Measurements from ENCODE around the gene KIF3B. TPM values are rescaled to one million over a fixed set of nuclear protein-coding genes. Genes with fewer than 3 reads are reported as not detected.

KIF3B gene
- total and polyA plus RNA-seq, 2 of the 13 experiments (the other 11 are each of a cell fraction or from before 2014, with no cell fraction given), result 23.6 to 28.8 TPM

DNA sequence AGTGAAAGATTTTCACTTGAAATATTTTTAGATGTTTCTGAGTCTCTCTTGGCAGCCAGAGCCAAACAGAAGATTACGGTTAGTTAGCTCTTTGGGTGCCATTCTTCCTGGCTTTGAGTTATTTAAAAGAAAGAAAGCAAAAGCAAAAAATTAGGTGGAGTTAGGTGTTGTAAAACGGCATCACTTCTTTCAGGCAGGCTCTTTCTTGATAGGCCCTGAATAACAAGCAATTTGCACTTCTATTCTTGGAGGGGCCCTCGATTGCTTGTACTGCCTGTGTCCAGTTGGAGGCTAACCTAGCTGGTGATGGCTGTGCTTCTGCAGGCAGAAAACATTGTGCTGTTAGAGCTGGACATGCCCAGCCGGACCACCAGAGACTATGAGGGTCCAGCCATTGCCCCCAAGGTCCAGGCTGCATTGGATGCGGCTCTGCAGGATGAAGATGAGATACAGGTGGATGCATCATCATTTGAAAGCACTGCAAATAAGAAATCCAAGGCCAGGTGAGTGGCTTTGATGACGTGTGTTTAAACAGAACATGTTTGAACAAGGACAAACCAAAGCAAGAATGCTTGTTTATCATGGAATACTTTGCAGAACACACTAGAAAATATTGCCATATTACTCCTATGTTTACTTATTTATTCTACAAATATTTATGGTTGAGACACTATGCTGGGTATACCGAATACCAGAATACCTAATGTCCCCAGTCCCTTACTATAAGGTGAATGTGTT is 52.5 kb downstream of the KIF3B start (continued):
- TF ChIP-seq, protein P1, sequence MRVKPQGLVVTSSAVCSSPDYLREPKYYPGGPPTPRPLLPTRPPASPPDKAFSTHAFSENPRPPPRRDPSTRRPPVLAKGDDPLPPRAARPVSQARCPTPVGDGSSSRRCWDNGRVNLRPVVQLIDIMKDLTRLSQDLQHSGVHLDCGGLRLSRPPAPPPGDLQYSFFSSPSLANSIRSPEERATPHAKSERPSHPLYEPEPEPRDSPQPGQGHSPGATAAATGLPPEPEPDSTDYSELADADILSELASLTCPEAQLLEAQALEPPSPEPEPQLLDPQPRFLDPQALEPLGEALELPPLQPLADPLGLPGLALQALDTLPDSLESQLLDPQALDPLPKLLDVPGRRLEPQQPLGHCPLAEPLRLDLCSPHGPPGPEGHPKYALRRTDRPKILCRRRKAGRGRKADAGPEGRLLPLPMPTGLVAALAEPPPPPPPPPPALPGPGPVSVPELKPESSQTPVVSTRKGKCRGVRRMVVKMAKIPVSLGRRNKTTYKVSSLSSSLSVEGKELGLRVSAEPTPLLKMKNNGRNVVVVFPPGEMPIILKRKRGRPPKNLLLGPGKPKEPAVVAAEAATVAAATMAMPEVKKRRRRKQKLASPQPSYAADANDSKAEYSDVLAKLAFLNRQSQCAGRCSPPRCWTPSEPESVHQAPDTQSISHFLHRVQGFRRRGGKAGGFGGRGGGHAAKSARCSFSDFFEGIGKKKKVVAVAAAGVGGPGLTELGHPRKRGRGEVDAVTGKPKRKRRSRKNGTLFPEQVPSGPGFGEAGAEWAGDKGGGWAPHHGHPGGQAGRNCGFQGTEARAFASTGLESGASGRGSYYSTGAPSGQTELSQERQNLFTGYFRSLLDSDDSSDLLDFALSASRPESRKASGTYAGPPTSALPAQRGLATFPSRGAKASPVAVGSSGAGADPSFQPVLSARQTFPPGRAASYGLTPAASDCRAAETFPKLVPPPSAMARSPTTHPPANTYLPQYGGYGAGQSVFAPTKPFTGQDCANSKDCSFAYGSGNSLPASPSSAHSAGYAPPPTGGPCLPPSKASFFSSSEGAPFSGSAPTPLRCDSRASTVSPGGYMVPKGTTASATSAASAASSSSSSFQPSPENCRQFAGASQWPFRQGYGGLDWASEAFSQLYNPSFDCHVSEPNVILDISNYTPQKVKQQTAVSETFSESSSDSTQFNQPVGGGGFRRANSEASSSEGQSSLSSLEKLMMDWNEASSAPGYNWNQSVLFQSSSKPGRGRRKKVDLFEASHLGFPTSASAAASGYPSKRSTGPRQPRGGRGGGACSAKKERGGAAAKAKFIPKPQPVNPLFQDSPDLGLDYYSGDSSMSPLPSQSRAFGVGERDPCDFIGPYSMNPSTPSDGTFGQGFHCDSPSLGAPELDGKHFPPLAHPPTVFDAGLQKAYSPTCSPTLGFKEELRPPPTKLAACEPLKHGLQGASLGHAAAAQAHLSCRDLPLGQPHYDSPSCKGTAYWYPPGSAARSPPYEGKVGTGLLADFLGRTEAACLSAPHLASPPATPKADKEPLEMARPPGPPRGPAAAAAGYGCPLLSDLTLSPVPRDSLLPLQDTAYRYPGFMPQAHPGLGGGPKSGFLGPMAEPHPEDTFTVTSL (CRISPR knock-in tag; IDR thresholded peaks at IDR 0.05; ENCODE audit: borderline replicate concordance), result peak; percentile 93
- TF ChIP-seq FOXP1 (IDR thresholded peaks at IDR 0.05) (peak; percentile 97), FOXP1 (CRISPR knock-in tag; IDR thresholded peaks at IDR 0.05) (peak; percentile 100), MYC (CRISPR knock-in tag; IDR thresholded peaks at IDR 0.05; ENCODE audit: borderline replicate concordance) (no peak), ZSCAN9 (CRISPR knock-in tag; IDR thresholded peaks at IDR 0.05; ENCODE audit: borderline replicate concordance) (peak; percentile 86; the same call in 1 of the 2 replicates), MIXL1 (CRISPR knock-in tag; IDR thresholded peaks at IDR 0.05) (peak; percentile 92), SRY (CRISPR knock-in tag; IDR thresholded peaks at IDR 0.05) (0 out of 2 replicates have a peak, but pooled peaks have one; percentile 31), SNAI1 (CRISPR knock-in tag; IDR thresholded peaks at IDR 0.05; ENCODE audit: borderline replicate concordance) (0 out of 2 replicates have a peak, but pooled peaks have one; percentile 27), EP300 (IDR thresholded peaks at IDR 0.05; ENCODE audit: low read depth in 2 of 2, low read length in 2 of 2) (peak; percentile 62 to 92; a peak in 3 of 4 replicates), EP300 (CRISPR knock-in tag; IDR thresholded peaks at IDR 0.05; ENCODE audit: borderline replicate concordance) (peak; percentile 86; the same call in 1 of the 2 replicates), HMG20A (CRISPR knock-in tag; IDR thresholded peaks at IDR 0.05; ENCODE audit: borderline replicate concordance) (peak; percentile 96), SALL2 (CRISPR knock-in tag; IDR thresholded peaks at IDR 0.05) (peak; percentile 79; the same call in 1 of the 2 replicates), RBM39 (IDR thresholded peaks at IDR 0.05; ENCODE audit: low read depth, low read length, poor library complexity, severe bottlenecking) (no peak), CEBPB (IDR thresholded peaks at IDR 0.05; ENCODE audit: borderline replicate concordance, low read depth, low read length) (peak; percentile 27; the same call in 1 of the 2 replicates), HDAC1 (CRISPR knock-in tag; IDR thresholded peaks at IDR 0.05) (peak; percentile 69), IRX3 (CRISPR knock-in tag; IDR thresholded peaks at IDR 0.05; ENCODE audit: borderline replicate concordance, low read depth) (0 out of 2 replicates have a peak, but pooled peaks have one; percentile 34), NFIC (IDR thresholded peaks at IDR 0.05; ENCODE audit: low read length) (peak; percentile 94)
- TF ChIP-seq, protein P2, sequence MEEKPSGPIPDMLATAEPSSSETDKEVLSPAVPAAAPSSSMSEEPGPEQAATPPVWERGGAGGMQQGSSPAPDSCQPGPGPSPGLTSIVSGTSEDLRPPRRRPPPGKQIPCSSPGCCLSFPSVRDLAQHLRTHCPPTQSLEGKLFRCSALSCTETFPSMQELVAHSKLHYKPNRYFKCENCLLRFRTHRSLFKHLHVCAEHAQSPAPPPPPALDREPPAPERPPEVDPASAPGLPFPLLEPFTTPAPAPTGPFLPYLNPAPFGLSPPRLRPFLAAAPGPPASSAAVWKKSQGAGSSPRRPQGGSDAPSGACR (CRISPR knock-in tag; IDR thresholded peaks at IDR 0.05), result peak; percentile 84
- TF ChIP-seq, protein P3, sequence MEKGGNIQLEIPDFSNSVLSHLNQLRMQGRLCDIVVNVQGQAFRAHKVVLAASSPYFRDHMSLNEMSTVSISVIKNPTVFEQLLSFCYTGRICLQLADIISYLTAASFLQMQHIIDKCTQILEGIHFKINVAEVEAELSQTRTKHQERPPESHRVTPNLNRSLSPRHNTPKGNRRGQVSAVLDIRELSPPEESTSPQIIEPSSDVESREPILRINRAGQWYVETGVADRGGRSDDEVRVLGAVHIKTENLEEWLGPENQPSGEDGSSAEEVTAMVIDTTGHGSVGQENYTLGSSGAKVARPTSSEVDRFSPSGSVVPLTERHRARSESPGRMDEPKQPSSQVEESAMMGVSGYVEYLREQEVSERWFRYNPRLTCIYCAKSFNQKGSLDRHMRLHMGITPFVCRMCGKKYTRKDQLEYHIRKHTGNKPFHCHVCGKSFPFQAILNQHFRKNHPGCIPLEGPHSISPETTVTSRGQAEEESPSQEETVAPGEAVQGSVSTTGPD (CRISPR knock-in tag; IDR thresholded peaks at IDR 0.05), result no peak
- TF ChIP-seq, protein P4, sequence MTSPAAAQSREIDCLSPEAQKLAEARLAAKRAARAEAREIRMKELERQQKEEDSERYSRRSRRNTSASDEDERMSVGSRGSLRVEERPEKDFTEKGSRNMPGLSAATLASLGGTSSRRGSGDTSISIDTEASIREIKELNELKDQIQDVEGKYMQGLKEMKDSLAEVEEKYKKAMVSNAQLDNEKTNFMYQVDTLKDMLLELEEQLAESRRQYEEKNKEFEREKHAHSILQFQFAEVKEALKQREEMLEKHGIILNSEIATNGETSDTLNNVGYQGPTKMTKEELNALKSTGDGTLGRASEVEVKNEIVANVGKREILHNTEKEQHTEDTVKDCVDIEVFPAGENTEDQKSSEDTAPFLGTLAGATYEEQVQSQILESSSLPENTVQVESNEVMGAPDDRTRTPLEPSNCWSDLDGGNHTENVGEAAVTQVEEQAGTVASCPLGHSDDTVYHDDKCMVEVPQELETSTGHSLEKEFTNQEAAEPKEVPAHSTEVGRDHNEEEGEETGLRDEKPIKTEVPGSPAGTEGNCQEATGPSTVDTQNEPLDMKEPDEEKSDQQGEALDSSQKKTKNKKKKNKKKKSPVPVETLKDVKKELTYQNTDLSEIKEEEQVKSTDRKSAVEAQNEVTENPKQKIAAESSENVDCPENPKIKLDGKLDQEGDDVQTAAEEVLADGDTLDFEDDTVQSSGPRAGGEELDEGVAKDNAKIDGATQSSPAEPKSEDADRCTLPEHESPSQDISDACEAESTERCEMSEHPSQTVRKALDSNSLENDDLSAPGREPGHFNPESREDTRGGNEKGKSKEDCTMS (CRISPR knock-in tag; conservative IDR thresholded peaks at IDR 0.05), result no peak
